DMS153 treated with DMSO at 0.1 percent for 48 hours (cell line): ENCODE data around the gene FOXC2.

Experiments used
- DNase-seq: peaks from one replicate; lab custom pipeline; 2025; ENCODE audit not compliant: unreplicated experiment; lab: John Stamatoyannopoulos, UW

Gene FOXC2

GRCh38 chr16:86566601-86566965, at the start of gene FOXC2:
Gene FOXC2, plus strand, starts transcription at chr16:86566829. Its CDS starts 507 bp downstream, at chr16:86567336.
- DNase-seq, result no peak

GRCh38 chr16:86517033-86517432, 49.6 kb upstream of the FOXC2 start:
- no peak for DNase-seq

- no peak for DNase-seq
Measured at GRCh38 chr16:86517652-86518258, 48.9 kb upstream of the FOXC2 start.

- DNase-seq, result no peak
Measured at GRCh38 chr16:86519007-86519648, 47.5 kb upstream of the FOXC2 start.

GRCh38 chr16:86519649-86520316, 46.8 kb upstream of the FOXC2 start:
- peak; percentile 7 for DNase-seq

GRCh38 chr16:86520317-86521210, 46.1 kb upstream of the FOXC2 start:
- DNase-seq, result no peak

- no peak for DNase-seq
Measured at GRCh38 chr16:86521236-86522197, 45.1 kb upstream of the FOXC2 start.

GRCh38 chr16:86522634-86523033, 44.0 kb upstream of the FOXC2 start:
- no peak for DNase-seq

- no peak for DNase-seq
Measured at GRCh38 chr16:86523166-86523740, 43.4 kb upstream of the FOXC2 start.

GRCh38 chr16:86524029-86524428, 42.6 kb upstream of the FOXC2 start:
- DNase-seq, result no peak

- DNase-seq, result no peak
Measured at GRCh38 chr16:86525696-86526095, 40.9 kb upstream of the FOXC2 start.

- DNase-seq, result no peak
Measured at GRCh38 chr16:86527366-86527765, 39.3 kb upstream of the FOXC2 start.

- no peak for DNase-seq
Measured at GRCh38 chr16:86528061-86528929, 38.3 kb upstream of the FOXC2 start.

- DNase-seq, result no peak
Measured at GRCh38 chr16:86529160-86529559, 37.5 kb upstream of the FOXC2 start.

GRCh38 chr16:86530251-86531190, 36.1 kb upstream of the FOXC2 start:
- no peak for DNase-seq

- no peak for DNase-seq
Measured at GRCh38 chr16:86531191-86531545, 35.5 kb upstream of the FOXC2 start.

GRCh38 chr16:86531641-86532525, 34.7 kb upstream of the FOXC2 start:
- DNase-seq, result no peak
